Mesothelial cell of epicardium (in vitro differentiated cells): ENCODE data around the gene SCGB3A1. TPM values are rescaled to one million over a fixed set of nuclear protein-coding genes. Genes with fewer than 3 reads are reported as not detected.

ENCODE experiments used
- DNase-seq, 2 experiments: peaks; one replicate each; pipeline ENCODE4 v3.0.0; 2021; ENCODE audit warnings: low spot score in 2 of 2; ENCODE audit not compliant: unreplicated experiment in 2 of 2
- H3K27ac Mint-ChIP-seq: 2 replicates; pipeline ENCODE4 v1.8.0; 2021; ENCODE audit warnings: mixed read lengths
- H3K27me3 Mint-ChIP-seq: 2 replicates; pipeline ENCODE4 v1.8.0; 2021; ENCODE audit warnings: low read depth, mixed read lengths
- H3K36me3 Mint-ChIP-seq: 2 replicates; pipeline ENCODE4 v1.8.0; 2021; ENCODE audit warnings: mixed read lengths
- H3K4me1 Mint-ChIP-seq: 2 replicates; pipeline ENCODE4 v1.8.0; 2021; ENCODE audit warnings: mixed read lengths
- H3K4me3 Mint-ChIP-seq: 2 replicates; pipeline ENCODE4 v1.8.0; 2021; ENCODE audit warnings: mild to moderate bottlenecking, moderate library complexity, mixed read lengths
- H3K9me3 Mint-ChIP-seq: 2 replicates; pipeline ENCODE4 v1.8.0; 2021; ENCODE audit warnings: mixed read lengths
- total RNA-seq: library from RNA; stranded (reverse); gene quantifications from 3 replicates; pipeline ENCODE4 v1.2.1, GENCODE V29; 2021
- TF ChIP-seq, protein P1 (sequence below): fragments of 200-600 bp; sonication (generic); IDR thresholded peaks from one replicate; pipeline ENCODE4 v1.5.0; 2021; ENCODE audit warnings: antibody characterized with exemption; ENCODE audit not compliant: unreplicated experiment

Gene SCGB3A1
- total RNA-seq, 1 donor from 2014 or later = 0.63 TPM

DNA sequence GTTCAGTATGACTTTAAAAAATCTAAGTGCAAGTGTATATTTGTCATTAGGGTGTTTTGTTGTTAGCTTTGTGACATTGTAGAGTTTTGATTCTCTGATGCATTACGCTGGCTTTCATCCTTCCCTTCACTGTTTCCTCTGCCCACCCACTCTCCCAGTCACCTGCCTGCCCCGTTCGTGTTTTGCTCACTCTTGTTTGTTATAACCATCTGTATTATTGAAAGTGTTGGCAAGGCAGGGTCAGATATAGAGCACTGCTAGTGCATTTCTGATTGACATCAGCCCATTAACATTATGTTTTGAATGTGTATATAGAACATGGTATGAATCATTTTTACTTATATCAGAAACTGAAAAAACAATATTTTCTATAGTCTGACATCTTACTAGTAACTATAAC lies 27.3 kb downstream of the SCGB3A1 start:
- Mint-ChIP-seq H3K9me3 (peaks cover 6% of the 10 kb centered on the region), H3K4me1 (no peaks in the 10 kb centered on the region), H3K27me3 (no peaks in the 10 kb centered on the region), H3K27ac (no peak overlapping the region), H3K4me3 (no peak overlapping the region), H3K36me3 (peaks cover 56% of the 10 kb centered on the region)
- TF ChIP-seq, protein P1, sequence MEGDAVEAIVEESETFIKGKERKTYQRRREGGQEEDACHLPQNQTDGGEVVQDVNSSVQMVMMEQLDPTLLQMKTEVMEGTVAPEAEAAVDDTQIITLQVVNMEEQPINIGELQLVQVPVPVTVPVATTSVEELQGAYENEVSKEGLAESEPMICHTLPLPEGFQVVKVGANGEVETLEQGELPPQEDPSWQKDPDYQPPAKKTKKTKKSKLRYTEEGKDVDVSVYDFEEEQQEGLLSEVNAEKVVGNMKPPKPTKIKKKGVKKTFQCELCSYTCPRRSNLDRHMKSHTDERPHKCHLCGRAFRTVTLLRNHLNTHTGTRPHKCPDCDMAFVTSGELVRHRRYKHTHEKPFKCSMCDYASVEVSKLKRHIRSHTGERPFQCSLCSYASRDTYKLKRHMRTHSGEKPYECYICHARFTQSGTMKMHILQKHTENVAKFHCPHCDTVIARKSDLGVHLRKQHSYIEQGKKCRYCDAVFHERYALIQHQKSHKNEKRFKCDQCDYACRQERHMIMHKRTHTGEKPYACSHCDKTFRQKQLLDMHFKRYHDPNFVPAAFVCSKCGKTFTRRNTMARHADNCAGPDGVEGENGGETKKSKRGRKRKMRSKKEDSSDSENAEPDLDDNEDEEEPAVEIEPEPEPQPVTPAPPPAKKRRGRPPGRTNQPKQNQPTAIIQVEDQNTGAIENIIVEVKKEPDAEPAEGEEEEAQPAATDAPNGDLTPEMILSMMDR = no peak
- no peak for DNase-seq

DNA sequence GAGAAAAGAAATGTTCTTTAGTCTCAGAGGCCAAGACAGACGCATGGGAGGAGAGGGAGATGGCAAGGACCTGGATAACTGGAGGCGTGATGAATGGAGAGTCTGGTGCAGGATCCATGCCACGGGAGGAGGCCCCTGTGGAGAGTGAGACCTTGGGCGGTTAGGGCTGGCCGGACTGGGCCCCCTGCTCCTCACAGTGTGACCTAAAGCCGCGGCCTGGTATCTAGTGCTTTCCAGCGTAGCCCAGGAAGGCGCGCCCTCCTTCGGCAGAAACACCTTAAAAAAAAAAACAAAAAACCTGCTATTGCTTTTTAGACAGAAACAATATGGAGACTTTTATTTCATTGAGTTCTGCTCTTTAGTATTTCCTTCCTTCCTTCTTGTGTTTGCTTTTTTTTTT lies 33.1 kb downstream of the SCGB3A1 start:
- H3K27me3 Mint-ChIP-seq = no peaks in the 10 kb centered on the region
- TF ChIP-seq, protein P1 = no peak
- peak overlapping the region; percentile 62 for H3K27ac Mint-ChIP-seq
- H3K4me3 Mint-ChIP-seq = no peak overlapping the region
- peaks cover 26% of the 10 kb centered on the region for H3K4me1 Mint-ChIP-seq
- H3K36me3 Mint-ChIP-seq = peaks cover 44% of the 10 kb centered on the region
- H3K9me3 Mint-ChIP-seq = peaks cover 6% of the 10 kb centered on the region
- DNase-seq = no peak

DNA sequence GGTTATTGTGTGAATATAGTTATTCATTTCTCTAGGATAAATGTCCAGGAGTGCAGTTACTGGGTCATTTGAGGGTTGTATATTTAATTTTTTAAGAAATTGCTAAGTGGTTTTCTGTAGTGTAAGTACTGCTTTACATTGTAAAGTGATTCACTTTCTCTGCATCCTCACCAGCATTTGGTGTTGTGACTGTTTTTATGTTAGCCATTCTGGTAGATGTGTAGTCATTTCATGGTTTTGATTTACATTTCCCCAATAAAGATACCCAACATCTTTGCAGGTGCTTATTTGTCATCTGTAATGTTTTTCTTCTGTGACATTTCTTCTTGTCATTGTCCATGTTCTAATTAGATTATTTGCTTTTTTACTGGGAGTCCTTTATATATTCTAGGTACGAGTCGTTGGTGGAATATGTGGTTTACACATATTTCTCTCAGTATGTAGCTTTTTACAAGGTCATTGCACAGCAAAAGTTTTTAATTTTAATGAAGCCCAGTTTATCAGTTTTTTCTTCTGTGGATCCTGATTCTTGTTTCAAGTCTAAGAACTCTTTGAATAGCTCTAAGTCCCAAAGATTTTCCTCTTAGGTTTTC lies 34.0 kb downstream of the SCGB3A1 start:
- peaks cover 33% of the 10 kb centered on the region for H3K4me1 Mint-ChIP-seq
- no peak for DNase-seq
- peaks cover 6% of the 10 kb centered on the region for H3K9me3 Mint-ChIP-seq
- peaks cover 50% of the 10 kb centered on the region for H3K36me3 Mint-ChIP-seq
- H3K27ac Mint-ChIP-seq = peak overlapping the region; percentile 13
- TF ChIP-seq, protein P1 = no peak
- no peaks in the 10 kb centered on the region for H3K27me3 Mint-ChIP-seq
- no peak overlapping the region for H3K4me3 Mint-ChIP-seq

DNA sequence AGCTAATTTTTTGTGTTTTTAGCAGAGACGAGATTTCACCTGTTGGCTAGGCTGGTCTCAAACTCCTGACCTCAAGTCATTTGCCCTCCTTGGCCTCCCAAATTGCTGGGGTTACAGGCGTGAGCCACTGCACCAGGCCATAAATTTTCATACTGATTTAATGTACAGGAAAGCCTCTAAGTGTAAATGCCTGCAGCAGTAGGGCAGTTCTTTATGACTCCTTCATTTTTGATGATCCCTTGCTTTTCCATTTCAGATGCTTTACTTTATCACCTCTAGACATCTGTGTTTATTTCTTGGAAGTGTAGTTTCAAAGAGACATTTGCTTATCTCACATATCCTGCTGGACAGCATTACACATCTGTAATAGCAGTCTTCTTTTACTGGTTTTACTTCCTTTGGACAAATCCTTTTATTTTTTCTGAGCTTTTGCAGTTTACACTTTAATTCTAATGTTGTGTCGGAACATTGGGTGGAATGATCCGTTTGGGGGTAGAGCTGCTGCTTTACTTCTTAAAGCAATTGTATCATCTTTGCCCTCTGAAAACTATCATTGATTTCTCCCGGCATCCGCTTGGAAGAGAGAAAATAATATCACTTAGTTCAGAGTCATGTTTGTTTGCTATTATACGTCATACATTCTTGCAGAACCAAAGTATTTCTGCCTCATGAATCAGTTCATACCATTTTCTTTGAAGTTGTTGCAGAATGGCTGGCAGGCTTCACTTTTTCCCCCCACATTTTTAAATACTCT lies 36.0 kb downstream of the SCGB3A1 start:
- no peak for DNase-seq
- Mint-ChIP-seq H3K9me3 (peaks cover 2% of the 10 kb centered on the region), H3K4me1 (peaks cover 33% of the 10 kb centered on the region), H3K27me3 (no peaks in the 10 kb centered on the region), H3K4me3 (no peak overlapping the region), H3K36me3 (peaks cover 44% of the 10 kb centered on the region), H3K27ac (peak overlapping the region; percentile 77)
- TF ChIP-seq, protein P1 = no peak

DNA sequence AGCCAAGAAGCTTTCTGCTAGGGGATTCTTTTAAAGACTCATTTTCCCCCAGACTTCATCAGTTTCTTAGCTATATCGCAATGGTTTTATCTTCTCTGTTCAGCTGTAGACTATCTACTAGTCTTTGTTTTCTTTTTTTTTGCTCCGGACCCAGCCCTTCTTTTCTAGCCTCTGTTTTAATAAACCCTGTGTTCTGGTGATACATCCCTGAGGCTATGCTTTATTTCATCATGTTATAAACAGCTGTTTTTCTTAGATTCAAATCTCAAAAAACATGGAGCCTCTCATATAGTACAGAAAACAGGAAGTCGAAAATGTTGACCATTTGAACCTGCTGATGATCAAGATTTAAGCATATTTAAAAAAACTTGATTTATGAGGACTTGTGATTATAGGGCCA lies 37.8 kb downstream of the SCGB3A1 start:
- Mint-ChIP-seq H3K27ac (peak overlapping the region; percentile 85), H3K4me3 (no peak overlapping the region), H3K36me3 (peaks cover 39% of the 10 kb centered on the region), H3K4me1 (peaks cover 36% of the 10 kb centered on the region), H3K27me3 (no peaks in the 10 kb centered on the region), H3K9me3 (no peaks in the 10 kb centered on the region)
- TF ChIP-seq, protein P1 = no peak
- no peak for DNase-seq
